ENCODE results near the gene PIGW.
A peak's percentile ranks its signal among the peaks of the same experiment; 100 is the strongest.

GRCh38 chr17:36545077-36545464 is 10.3 kb downstream of the PIGW start:
- TF ChIP-seq CTCF (IDR thresholded peaks at IDR 0.05): no peak
- TF ChIP-seq POLR2AphosphoS5 (IDR thresholded peaks at IDR 0.05; ENCODE audit: insufficient read depth in 1 of 2, low read depth in 1 of 2): peak in 1 of 2 donors; percentile 0
